ENCODE data around the gene IFRD2. TPM values are rescaled to one million over a fixed set of nuclear protein-coding genes. Genes with fewer than 3 reads are reported as not detected.
"Not testable (repeated sequence)": the region's sequence is repeated elsewhere in the genome, so short reads cannot be mapped to it uniquely, and the experiment has no call there.

The IFRD2 gene
- total and polyA plus RNA-seq, 7 donors: 24.5 to 73.1 (median 51.8) TPM

DNA sequence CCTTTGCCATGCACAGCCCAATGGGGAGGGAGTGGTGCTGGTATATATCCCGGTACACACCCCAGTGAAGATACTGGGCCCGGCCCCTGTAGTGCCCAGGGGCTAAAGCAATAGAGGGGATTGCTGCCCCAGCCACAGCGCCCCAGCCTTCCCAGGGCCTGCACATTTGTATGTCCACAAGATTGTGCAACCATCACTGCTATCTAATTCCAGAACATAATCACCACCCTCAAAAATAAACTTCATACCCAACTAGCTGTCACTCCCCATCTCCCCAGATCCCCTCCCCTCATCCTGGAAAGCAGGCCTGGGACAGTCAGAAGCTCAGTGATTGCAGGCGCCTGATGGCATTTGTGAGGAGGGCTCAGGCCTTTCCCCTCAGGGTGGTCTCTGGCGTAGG is 42.8 kb downstream of the IFRD2 start:
- intact Hi-C loops (cut with DNase I): no loop called here
- H3K9me3 ChIP-seq: no peaks in the 10 kb centered on the region
- no peak overlapping the region for H3K4me3 ChIP-seq
- peak overlapping the region in 3 of 4 donors; percentile 50 to 91 (median 76) for H3K27ac ChIP-seq
- peaks cover 0 to 76% (median 61%) of the 10 kb centered on the region in 4 donors for H3K4me1 ChIP-seq
- TF ChIP-seq POLR2A (IDR thresholded peaks at IDR 0.05) (no peak), POLR2AphosphoS5 (IDR thresholded peaks at IDR 0.05) (no peak), EP300 (IDR thresholded peaks at IDR 0.05) (no peak)
- TF ChIP-seq, protein P1, sequence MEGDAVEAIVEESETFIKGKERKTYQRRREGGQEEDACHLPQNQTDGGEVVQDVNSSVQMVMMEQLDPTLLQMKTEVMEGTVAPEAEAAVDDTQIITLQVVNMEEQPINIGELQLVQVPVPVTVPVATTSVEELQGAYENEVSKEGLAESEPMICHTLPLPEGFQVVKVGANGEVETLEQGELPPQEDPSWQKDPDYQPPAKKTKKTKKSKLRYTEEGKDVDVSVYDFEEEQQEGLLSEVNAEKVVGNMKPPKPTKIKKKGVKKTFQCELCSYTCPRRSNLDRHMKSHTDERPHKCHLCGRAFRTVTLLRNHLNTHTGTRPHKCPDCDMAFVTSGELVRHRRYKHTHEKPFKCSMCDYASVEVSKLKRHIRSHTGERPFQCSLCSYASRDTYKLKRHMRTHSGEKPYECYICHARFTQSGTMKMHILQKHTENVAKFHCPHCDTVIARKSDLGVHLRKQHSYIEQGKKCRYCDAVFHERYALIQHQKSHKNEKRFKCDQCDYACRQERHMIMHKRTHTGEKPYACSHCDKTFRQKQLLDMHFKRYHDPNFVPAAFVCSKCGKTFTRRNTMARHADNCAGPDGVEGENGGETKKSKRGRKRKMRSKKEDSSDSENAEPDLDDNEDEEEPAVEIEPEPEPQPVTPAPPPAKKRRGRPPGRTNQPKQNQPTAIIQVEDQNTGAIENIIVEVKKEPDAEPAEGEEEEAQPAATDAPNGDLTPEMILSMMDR (IDR thresholded peaks at IDR 0.05): no peak
- H3K27me3 ChIP-seq: no peaks in the 10 kb centered on the region
- peaks cover 9 to 37% (median 18%) of the 10 kb centered on the region in 4 donors for H3K36me3 ChIP-seq
- DNase-seq: no peak
- WGBS, 2 donors: 90 to 95% methylated on average over 5 of the region's 5 CpGs

DNA sequence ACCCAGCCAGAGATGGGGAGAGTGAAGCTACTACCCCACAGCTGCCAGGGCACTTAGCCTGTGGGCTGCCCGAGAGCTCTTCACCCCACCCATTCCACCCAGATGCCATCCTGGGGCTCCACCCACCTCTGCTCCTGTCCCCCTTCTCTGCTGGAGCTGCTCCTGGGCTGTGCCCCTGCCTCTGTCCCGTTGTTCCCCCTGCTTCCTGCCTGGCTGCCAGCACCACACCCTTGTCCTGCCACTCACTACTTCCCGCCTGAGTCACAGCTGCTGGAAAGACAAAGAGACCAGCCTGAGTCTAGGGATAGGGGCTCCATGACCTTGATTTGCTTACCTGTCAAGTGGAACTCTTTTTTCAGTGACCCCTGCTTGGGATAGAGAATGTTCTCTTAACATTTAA is 43.8 kb downstream of the IFRD2 start:
- Histone ChIP-seq H3K36me3 (peaks cover 4 to 27% (median 18%) of the 10 kb centered on the region in 4 donors), H3K27ac (peak overlapping the region; percentile 50 to 91 (median 64)), H3K4me3 (no peak overlapping the region), H3K4me1 (peaks cover 0 to 84% (median 69%) of the 10 kb centered on the region in 4 donors), H3K27me3 (no peaks in the 10 kb centered on the region), H3K9me3 (no peaks in the 10 kb centered on the region)
- no peak for DNase-seq
- intact Hi-C loops (cut with DNase I): no loop called here
- TF ChIP-seq POLR2AphosphoS5 (IDR thresholded peaks at IDR 0.05) (peak in 1 of 4 donors; percentile 45), EP300 (IDR thresholded peaks at IDR 0.05) (no peak)
- WGBS, 2 donors: 4 to 33% methylated on average over 3 of the region's 3 CpGs

DNA sequence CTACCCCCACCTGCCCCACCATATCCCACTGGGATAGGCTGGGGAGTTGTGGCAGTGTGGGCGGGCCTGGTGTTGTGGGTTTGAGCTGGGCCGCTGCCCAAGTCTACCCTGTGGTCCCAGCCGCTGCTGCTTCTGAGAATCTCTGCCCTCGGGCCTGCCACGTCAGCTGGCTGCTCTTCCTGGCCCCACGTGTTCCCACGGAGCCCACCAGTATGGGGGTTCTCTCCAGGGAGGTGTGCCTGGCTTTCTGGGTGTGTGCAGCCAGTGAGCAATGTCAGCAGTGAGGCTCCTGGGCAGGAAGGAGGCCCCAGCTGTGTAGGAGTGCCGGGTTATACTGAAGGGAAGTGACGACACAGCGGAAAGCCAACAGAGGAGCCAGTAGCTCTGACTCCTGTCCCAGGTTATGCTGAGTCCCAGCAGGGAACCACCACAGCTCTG is 45.7 kb downstream of the IFRD2 start:
- Histone ChIP-seq H3K27me3 (no peaks in the 10 kb centered on the region), H3K4me1 (peaks cover 0 to 98% (median 86%) of the 10 kb centered on the region in 4 donors), H3K4me3 (peak overlapping the region in 3 of 4 donors; percentile 44 to 52 (median 45)), H3K9me3 (no peaks in the 10 kb centered on the region), H3K27ac (peak overlapping the region; percentile 76 to 91 (median 85)), H3K36me3 (peaks cover 0 to 9% (median 4%) of the 10 kb centered on the region in 4 donors)
- DNase-seq: no peak
- 21 to 34% methylated on average over 10 of the region's 10 CpGs for WGBS, 2 donors
- intact Hi-C loops (cut with DNase I): loop anchor here (1.0 to 2.0 kb wide), 2 partner anchors 19 to 54 kb away; no protein-coding TSS in a partner anchor
- TF ChIP-seq POLR2AphosphoS5 (IDR thresholded peaks at IDR 0.05) (peak in 1 of 4 donors; percentile 4), POLR2A (IDR thresholded peaks at IDR 0.05) (no peak)
- TF ChIP-seq, protein P1 (IDR thresholded peaks at IDR 0.05): peak in 1 of 4 experiments; percentile 39

DNA sequence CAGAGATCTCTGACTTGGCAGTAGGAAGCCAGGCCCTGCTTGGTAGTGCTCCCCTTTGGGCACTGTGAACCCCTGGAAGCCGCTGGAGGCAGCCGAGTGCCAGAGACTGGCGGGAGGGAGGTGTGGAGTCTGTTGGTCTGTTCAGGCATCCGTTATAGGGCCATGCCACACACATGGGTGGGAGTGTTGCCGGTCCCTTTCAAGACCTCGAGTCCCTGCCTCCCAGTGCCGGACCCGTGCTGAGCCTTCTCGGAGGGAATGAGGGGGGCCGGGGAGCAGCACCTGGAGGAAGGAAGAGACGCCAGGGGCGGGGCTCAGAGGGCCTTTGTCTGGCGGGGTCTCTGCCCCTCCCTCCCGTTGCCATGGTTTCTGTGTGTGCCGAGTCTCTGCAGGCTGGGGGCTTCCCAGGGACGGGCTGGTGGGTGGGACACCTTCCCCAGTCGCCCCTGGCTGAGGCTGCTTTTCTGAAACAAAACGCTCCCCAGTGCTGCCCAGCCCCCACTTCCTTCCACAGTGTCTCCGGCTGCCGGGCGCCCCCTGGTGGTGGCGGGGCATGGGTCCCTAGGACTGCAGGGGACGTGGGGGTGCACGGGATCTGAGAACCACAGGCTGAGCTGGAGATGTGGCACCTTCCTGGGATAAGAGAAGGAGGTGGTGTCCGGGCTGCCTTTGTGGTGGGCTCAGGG is 46.3 kb downstream of the IFRD2 start:
- intact Hi-C loops (cut with DNase I): loop anchor here (1.0 to 2.0 kb wide), 2 partner anchors 19 to 53 kb away; no protein-coding TSS in a partner anchor
- DNase-seq: peak; percentile 95
- 0 to 1% methylated on average over 25 of the region's 25 CpGs for WGBS, 2 donors
- H3K27ac ChIP-seq: peak overlapping the region; percentile 76 to 91 (median 85)
- H3K9me3 ChIP-seq: no peaks in the 10 kb centered on the region
- H3K4me1 ChIP-seq: peaks cover 0 to 99% (median 89%) of the 10 kb centered on the region in 4 donors
- H3K4me3 ChIP-seq: peak overlapping the region; percentile 24 to 52 (median 44)
- H3K36me3 ChIP-seq: peaks cover 0 to 5% (median 1%) of the 10 kb centered on the region in 4 donors
- no peaks in the 10 kb centered on the region for H3K27me3 ChIP-seq
- TF ChIP-seq, protein P1 (IDR thresholded peaks at IDR 0.05): peak; percentile 94 to 99 (median 98)
- TF ChIP-seq EP300 (IDR thresholded peaks at IDR 0.05) (no peak), POLR2A (IDR thresholded peaks at IDR 0.05) (no peak), POLR2AphosphoS5 (IDR thresholded peaks at IDR 0.05) (peak in 2 of 4 donors; percentile 34 to 43)

DNA sequence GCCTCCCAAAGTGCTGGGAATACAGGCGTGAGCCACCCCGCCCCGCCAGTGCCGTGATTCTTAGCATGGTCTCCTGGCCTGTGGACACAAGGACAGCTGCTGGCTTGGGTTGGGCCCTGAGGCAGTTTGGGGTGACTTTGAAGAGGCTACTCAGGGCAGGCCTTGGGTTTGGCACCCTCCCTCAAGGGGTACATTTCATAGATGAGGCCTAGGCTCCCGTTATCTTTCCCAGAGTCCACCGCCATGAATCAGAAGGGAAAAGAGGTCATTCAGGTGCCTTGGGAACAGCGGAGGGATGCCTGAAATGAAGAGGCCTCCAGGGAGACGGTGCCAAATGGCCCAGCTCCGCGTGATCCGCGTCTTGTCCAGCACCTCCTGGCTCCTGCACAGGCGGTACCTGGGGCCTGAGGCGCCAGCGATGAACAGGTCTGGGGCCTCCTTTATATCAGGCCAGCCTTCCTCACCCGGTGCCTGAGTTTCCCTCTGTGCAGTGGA is 46.9 kb downstream of the IFRD2 start:
- intact Hi-C loops (cut with DNase I): no loop called here
- TF ChIP-seq, protein P1 (IDR thresholded peaks at IDR 0.05): no peak
- no peak for TF ChIP-seq POLR2A (IDR thresholded peaks at IDR 0.05)
- no peak for TF ChIP-seq EP300 (IDR thresholded peaks at IDR 0.05)
- no peak for TF ChIP-seq POLR2AphosphoS5 (IDR thresholded peaks at IDR 0.05)
- Histone ChIP-seq H3K4me3 (peak overlapping the region in 2 of 4 donors; percentile 45 to 52), H3K36me3 (peaks cover 0 to 2% (median 0%) of the 10 kb centered on the region in 4 donors), H3K9me3 (no peaks in the 10 kb centered on the region), H3K27me3 (no peaks in the 10 kb centered on the region), H3K27ac (peak overlapping the region; percentile 76 to 91 (median 85)), H3K4me1 (peaks cover 0 to 99% (median 92%) of the 10 kb centered on the region in 4 donors)
- 76 to 82% methylated on average over 16 of the region's 16 CpGs for WGBS, 2 donors
- no peak for DNase-seq

DNA sequence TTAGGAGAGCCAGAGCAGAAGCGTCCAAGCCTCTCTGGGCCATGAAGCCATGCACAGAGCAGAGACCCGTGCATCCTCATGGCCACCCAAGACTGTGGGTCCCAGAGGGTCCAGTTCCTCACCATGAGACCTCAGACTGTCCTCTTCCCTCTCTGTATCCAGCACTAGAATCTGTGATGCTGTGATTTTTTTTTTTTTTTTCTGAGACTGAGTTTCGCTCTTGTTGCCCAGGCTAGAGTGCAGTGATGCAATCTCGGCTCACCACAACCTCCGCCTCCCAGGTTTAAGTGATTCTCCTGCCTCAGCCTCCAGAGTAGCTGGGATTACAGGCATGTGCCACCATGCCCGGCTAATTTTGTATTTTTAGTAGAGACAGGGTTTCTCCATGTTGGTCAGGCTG is 47.4 kb downstream of the IFRD2 start:
- H3K36me3 ChIP-seq; H3K9me3 ChIP-seq; intact Hi-C loops (cut with DNase I); H3K4me3 ChIP-seq; H3K27me3 ChIP-seq; DNase-seq: not testable (repeated sequence)
- 88 to 89% methylated on average over 6 of the region's 6 CpGs for WGBS, 2 donors
- Histone ChIP-seq H3K4me1 (peaks cover 0 to 99% (median 94%) of the 10 kb centered on the region in 4 donors), H3K27ac (peak overlapping the region; percentile 76 to 91 (median 85))

All from sigmoid colon (tissue), 7 donors.